ENCODE data around the gene RIN3. TPM values are rescaled to one million over a fixed set of nuclear protein-coding genes. Genes with fewer than 3 reads are reported as not detected.

Gene RIN3
- total and polyA plus RNA-seq, 4 donors, result 5.0 to 15.6 (median 9.0) TPM

DNA sequence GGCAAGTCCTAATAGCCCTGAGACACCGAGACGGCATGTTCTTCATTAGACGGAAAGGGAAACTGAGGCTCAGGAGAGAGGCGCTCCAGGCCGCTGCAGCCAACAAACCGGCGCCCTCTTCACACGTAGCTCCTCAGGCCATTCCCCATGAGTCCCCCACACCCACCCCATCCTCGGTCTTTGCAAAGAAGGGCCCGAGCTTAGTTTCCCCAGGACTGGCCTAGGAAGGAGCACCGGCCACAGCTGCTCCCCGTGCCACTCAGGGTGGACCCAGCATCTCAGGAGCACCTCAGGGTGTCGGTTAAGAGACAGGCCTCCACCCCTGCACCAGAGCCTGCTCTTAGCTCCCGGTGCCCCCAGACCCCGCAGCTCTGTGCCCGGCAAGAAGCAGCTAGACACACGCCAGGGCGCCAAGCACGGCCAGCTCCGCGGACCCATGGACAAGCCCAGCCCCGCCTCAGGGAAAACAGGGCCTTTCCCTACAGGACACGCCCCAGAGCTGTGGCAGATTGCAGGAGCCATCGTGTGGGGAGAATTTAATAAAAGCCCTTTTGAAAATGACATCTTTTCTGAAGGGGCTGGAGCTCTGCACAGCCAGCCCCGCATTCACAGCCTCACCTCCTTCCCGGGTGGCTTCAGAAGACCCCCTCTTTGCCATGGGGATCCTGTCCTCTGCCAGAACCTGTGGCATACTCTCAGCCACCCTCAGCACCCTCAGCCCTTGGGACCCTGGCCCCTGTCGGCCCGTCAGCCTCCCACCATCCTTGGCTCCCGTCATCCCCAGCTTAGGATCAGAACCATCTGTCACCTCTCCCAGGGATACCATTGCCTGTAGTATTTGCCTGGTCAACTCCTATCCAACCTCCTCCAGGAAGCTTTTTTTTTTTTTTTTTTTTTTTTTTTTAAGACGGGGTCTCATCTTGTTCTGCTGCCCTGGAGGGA lies 175.1 kb downstream of the RIN3 start:
- H3K27ac ChIP-seq (ENCODE audit: low read depth in 1 of 2, low read length in 2 of 2), result no peak overlapping the region
- H3K4me1 ChIP-seq (ENCODE audit: control insufficient read depth in 4 of 4, insufficient read depth in 4 of 4, low read length in 3 of 4), result peaks cover 7 to 21% (median 14%) of the 10 kb centered on the region in 4 donors
- DNase-seq (ENCODE audit: low spot score), result no peak
- no peak for TF ChIP-seq SP1 (IDR thresholded peaks at IDR 0.05)
- TF ChIP-seq, protein P1, sequence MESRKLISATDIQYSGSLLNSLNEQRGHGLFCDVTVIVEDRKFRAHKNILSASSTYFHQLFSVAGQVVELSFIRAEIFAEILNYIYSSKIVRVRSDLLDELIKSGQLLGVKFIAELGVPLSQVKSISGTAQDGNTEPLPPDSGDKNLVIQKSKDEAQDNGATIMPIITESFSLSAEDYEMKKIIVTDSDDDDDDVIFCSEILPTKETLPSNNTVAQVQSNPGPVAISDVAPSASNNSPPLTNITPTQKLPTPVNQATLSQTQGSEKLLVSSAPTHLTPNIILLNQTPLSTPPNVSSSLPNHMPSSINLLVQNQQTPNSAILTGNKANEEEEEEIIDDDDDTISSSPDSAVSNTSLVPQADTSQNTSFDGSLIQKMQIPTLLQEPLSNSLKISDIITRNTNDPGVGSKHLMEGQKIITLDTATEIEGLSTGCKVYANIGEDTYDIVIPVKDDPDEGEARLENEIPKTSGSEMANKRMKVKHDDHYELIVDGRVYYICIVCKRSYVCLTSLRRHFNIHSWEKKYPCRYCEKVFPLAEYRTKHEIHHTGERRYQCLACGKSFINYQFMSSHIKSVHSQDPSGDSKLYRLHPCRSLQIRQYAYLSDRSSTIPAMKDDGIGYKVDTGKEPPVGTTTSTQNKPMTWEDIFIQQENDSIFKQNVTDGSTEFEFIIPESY (IDR thresholded peaks at IDR 0.05), result no peak
- TF ChIP-seq, protein P2, sequence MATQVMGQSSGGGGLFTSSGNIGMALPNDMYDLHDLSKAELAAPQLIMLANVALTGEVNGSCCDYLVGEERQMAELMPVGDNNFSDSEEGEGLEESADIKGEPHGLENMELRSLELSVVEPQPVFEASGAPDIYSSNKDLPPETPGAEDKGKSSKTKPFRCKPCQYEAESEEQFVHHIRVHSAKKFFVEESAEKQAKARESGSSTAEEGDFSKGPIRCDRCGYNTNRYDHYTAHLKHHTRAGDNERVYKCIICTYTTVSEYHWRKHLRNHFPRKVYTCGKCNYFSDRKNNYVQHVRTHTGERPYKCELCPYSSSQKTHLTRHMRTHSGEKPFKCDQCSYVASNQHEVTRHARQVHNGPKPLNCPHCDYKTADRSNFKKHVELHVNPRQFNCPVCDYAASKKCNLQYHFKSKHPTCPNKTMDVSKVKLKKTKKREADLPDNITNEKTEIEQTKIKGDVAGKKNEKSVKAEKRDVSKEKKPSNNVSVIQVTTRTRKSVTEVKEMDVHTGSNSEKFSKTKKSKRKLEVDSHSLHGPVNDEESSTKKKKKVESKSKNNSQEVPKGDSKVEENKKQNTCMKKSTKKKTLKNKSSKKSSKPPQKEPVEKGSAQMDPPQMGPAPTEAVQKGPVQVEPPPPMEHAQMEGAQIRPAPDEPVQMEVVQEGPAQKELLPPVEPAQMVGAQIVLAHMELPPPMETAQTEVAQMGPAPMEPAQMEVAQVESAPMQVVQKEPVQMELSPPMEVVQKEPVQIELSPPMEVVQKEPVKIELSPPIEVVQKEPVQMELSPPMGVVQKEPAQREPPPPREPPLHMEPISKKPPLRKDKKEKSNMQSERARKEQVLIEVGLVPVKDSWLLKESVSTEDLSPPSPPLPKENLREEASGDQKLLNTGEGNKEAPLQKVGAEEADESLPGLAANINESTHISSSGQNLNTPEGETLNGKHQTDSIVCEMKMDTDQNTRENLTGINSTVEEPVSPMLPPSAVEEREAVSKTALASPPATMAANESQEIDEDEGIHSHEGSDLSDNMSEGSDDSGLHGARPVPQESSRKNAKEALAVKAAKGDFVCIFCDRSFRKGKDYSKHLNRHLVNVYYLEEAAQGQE (IDR thresholded peaks at IDR 0.05), result no peak
- no peak for TF ChIP-seq FOXA1 (IDR thresholded peaks at IDR 0.05)
- TF ChIP-seq, protein P3, sequence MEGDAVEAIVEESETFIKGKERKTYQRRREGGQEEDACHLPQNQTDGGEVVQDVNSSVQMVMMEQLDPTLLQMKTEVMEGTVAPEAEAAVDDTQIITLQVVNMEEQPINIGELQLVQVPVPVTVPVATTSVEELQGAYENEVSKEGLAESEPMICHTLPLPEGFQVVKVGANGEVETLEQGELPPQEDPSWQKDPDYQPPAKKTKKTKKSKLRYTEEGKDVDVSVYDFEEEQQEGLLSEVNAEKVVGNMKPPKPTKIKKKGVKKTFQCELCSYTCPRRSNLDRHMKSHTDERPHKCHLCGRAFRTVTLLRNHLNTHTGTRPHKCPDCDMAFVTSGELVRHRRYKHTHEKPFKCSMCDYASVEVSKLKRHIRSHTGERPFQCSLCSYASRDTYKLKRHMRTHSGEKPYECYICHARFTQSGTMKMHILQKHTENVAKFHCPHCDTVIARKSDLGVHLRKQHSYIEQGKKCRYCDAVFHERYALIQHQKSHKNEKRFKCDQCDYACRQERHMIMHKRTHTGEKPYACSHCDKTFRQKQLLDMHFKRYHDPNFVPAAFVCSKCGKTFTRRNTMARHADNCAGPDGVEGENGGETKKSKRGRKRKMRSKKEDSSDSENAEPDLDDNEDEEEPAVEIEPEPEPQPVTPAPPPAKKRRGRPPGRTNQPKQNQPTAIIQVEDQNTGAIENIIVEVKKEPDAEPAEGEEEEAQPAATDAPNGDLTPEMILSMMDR (IDR thresholded peaks at IDR 0.05; ENCODE audit: low read depth, low read length, missing input control), result no peak
- no peak for TF ChIP-seq RAD21 (IDR thresholded peaks at IDR 0.05)
- TF ChIP-seq, protein P4, sequence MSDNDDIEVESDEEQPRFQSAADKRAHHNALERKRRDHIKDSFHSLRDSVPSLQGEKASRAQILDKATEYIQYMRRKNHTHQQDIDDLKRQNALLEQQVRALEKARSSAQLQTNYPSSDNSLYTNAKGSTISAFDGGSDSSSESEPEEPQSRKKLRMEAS (IDR thresholded peaks at IDR 0.05), result no peak
- TF ChIP-seq TAF1 (conservative IDR thresholded peaks at IDR 0.05), result no peak
- no peak for TF ChIP-seq EGR1 (IDR thresholded peaks at IDR 0.05; ENCODE audit: low read depth in 2 of 2)
- no peak for TF ChIP-seq HNF4A (conservative IDR thresholded peaks at IDR 0.05)
- TF ChIP-seq, protein P5, sequence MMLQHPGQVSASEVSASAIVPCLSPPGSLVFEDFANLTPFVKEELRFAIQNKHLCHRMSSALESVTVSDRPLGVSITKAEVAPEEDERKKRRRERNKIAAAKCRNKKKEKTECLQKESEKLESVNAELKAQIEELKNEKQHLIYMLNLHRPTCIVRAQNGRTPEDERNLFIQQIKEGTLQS (IDR thresholded peaks at IDR 0.05), result no peak
- TF ChIP-seq GABPA (IDR thresholded peaks at IDR 0.05 in 1 of 2, conservative IDR thresholded peaks at IDR 0.05 in 1 of 2), result no peak
- TF ChIP-seq JUND (IDR thresholded peaks at IDR 0.05), result no peak
- no peak for TF ChIP-seq RXRA (IDR thresholded peaks at IDR 0.05)
- no peak for TF ChIP-seq FOXA2 (IDR thresholded peaks at IDR 0.05)
- no peak for TF ChIP-seq HNF4G (IDR thresholded peaks at IDR 0.05)
- no peak for TF ChIP-seq NR2F2 (IDR thresholded peaks at IDR 0.05)
- no peak for TF ChIP-seq YY1 (IDR thresholded peaks at IDR 0.05)
- 86% methylated on average over 30 of the region's 30 CpGs for WGBS
- no peaks in the 10 kb centered on the region for H3K27me3 ChIP-seq (ENCODE audit: control insufficient read depth in 4 of 4, insufficient read depth in 4 of 4, low read length in 3 of 4)
- no peak overlapping the region for H3K9ac ChIP-seq (ENCODE audit: low read depth in 1 of 2, low read length in 2 of 2)
- H3K36me3 ChIP-seq (ENCODE audit: control insufficient read depth in 4 of 4, insufficient read depth in 3 of 4, low read depth in 1 of 4, low read length in 3 of 4), result peaks cover 2 to 11% (median 4%) of the 10 kb centered on the region in 4 donors
- H3K4me3 ChIP-seq (ENCODE audit: low read depth in 1 of 3, low read length in 3 of 3), result no peak overlapping the region
- H3K9me3 ChIP-seq (ENCODE audit: control insufficient read depth in 4 of 4, low read length in 3 of 4), result no peaks in the 10 kb centered on the region

Measured in liver (tissue), 9 donors.